Trophoblast cell (in vitro differentiated cells and primary cell): ENCODE data around the gene DMBT1.

Source experiments
- DNase-seq, 2 donors: peaks; one replicate each; pipeline ENCODE4 v3.0.0-alpha.2; 2016
- H2AFZ ChIP-seq: 2 replicates; pipeline ENCODE4 v1.6.1; 2013; ENCODE audit warnings: low read length, moderate library complexity, mild to moderate bottlenecking; ENCODE audit not compliant: insufficient read depth, poor library complexity
- H2AK5ac ChIP-seq: 2 replicates; pipeline ENCODE4 v1.6.1; 2013; ENCODE audit warnings: mild to moderate bottlenecking, low read length
- H2BK120ac ChIP-seq: 2 replicates; pipeline ENCODE4 v1.6.1; 2013; ENCODE audit warnings: low read length, mild to moderate bottlenecking, moderate library complexity; ENCODE audit not compliant: insufficient read depth, poor library complexity
- H2BK12ac ChIP-seq: 2 replicates; pipeline ENCODE4 v1.6.1; 2013; ENCODE audit warnings: mild to moderate bottlenecking, low read length, moderate library complexity
- H2BK5ac ChIP-seq: 2 replicates; pipeline ENCODE4 v1.6.1; 2013; ENCODE audit warnings: low read length, low read depth, moderate library complexity, mild to moderate bottlenecking; ENCODE audit not compliant: poor library complexity
- H3K14ac ChIP-seq: 2 replicates; pipeline ENCODE4 v1.6.1; 2013; ENCODE audit warnings: mild to moderate bottlenecking, low read length
- H3K18ac ChIP-seq: 2 replicates; pipeline ENCODE4 v1.6.1; 2013; ENCODE audit warnings: mild to moderate bottlenecking, low read length
- H3K23ac ChIP-seq: 2 replicates; pipeline ENCODE4 v1.6.1; 2013; ENCODE audit warnings: low read length
- H3K27ac ChIP-seq: 2 replicates; pipeline ENCODE4 v1.5.1; 2013; ENCODE audit warnings: low read depth, mild to moderate bottlenecking, inconsistent platforms, low read length, moderate library complexity
- H3K27me3 ChIP-seq: 2 replicates; pipeline ENCODE4 v1.6.1; 2013; ENCODE audit warnings: inconsistent platforms, mild to moderate bottlenecking, low read length, moderate library complexity; ENCODE audit not compliant: insufficient read depth
- H3K36me3 ChIP-seq, 2 experiments: 1 replicate in 1 of 2; 2 replicates in 1 of 2; pipeline ENCODE4 v1.6.1; 2013; ENCODE audit warnings: low read length in 2 of 2, mild to moderate bottlenecking in 2 of 2, moderate library complexity in 1 of 2; ENCODE audit not compliant: insufficient read depth in 2 of 2, control insufficient read depth in 1 of 2
- H3K4ac ChIP-seq: 2 replicates; pipeline ENCODE4 v1.6.1; 2013; ENCODE audit warnings: low read depth, mild to moderate bottlenecking, low read length, moderate library complexity
- H3K4me1 ChIP-seq, 2 experiments: 1 replicate in 1 of 2; 2 replicates in 1 of 2; pipeline ENCODE4 v1.6.1; 2013; ENCODE audit warnings: low read length in 2 of 2, mild to moderate bottlenecking in 2 of 2, moderate library complexity in 1 of 2; ENCODE audit not compliant: insufficient read depth in 2 of 2, control insufficient read depth in 1 of 2
- H3K4me2 ChIP-seq: 2 replicates; pipeline ENCODE4 v1.6.1; 2013; ENCODE audit warnings: inconsistent platforms, mild to moderate bottlenecking, low read length, moderate library complexity
- H3K4me3 ChIP-seq: 2 replicates; pipeline ENCODE4 v1.5.1; 2013; ENCODE audit warnings: mild to moderate bottlenecking, low read depth, low read length, inconsistent platforms
- H3K79me1 ChIP-seq: one replicate; pipeline ENCODE4 v1.6.1; 2013; ENCODE audit warnings: low read length
- H3K79me2 ChIP-seq: 2 replicates; pipeline ENCODE4 v1.6.1; 2013; ENCODE audit warnings: low read length, mild to moderate bottlenecking; ENCODE audit not compliant: control insufficient read depth, insufficient read depth, poor library complexity
- H3K9ac ChIP-seq: 2 replicates; pipeline ENCODE4 v1.6.1; 2013; ENCODE audit warnings: mild to moderate bottlenecking, low read length
- H3K9me3 ChIP-seq: 2 replicates; pipeline ENCODE4 v1.6.1; 2013; ENCODE audit warnings: low read depth, mild to moderate bottlenecking, control low read depth, inconsistent platforms, low read length; ENCODE audit not compliant: insufficient read depth
- H4K12ac ChIP-seq: 2 replicates; pipeline ENCODE4 v1.6.1; 2013; ENCODE audit warnings: low read depth, mild to moderate bottlenecking, low read length, moderate library complexity
- H4K8ac ChIP-seq: 2 replicates; pipeline ENCODE4 v1.6.1; 2013; ENCODE audit warnings: low read depth, mild to moderate bottlenecking, low read length, moderate library complexity
- H4K91ac ChIP-seq: one replicate; pipeline ENCODE4 v1.6.1; 2013; ENCODE audit warnings: low read depth, mild to moderate bottlenecking, low read length, moderate library complexity
- WGBS: extraction: QIAGEN DNeasy Blood & Tissue Kit; methylation state at CpG from one replicate; pipeline ENCODE4 v1.1.7; 2013; ENCODE audit warnings: missing lambda C conversion rate; ENCODE audit not compliant: insufficient read length, insufficient coverage; ENCODE audit errors: extremely low coverage; 5-methylcytosine and 5-hydroxymethylcytosine counted together

DMBT1 gene

GRCh38 chr10:122515588-122516231 lies 44.8 kb upstream of the DMBT1 start:
- Histone ChIP-seq H3K4ac (no peak overlapping the region), H4K8ac (no peak overlapping the region), H3K18ac (no peak overlapping the region), H3K79me1 (no peaks in the 10 kb centered on the region), H3K36me3 (peaks cover 18 to 28% of the 10 kb centered on the region in 2 experiments), H4K12ac (no peak overlapping the region), H3K27ac (no peak overlapping the region), H3K9ac (no peak overlapping the region), H3K23ac (no peak overlapping the region), H3K14ac (no peak overlapping the region), H2BK12ac (no peak overlapping the region), H2AFZ (no peak overlapping the region), H3K27me3 (no peaks in the 10 kb centered on the region), H3K4me2 (no peak overlapping the region), H3K4me3 (no peak overlapping the region), H3K4me1 (peaks cover 0 to 2% of the 10 kb centered on the region in 2 experiments), H2AK5ac (no peak overlapping the region), H3K79me2 (no peaks in the 10 kb centered on the region), H3K9me3 (no peaks in the 10 kb centered on the region), H4K91ac (no peak overlapping the region), H2BK120ac (no peak overlapping the region), H2BK5ac (no peak overlapping the region)
- WGBS, result no CpG with 5 or more reads among the region's 16 CpGs
- DNase-seq, result no peak

DNA sequence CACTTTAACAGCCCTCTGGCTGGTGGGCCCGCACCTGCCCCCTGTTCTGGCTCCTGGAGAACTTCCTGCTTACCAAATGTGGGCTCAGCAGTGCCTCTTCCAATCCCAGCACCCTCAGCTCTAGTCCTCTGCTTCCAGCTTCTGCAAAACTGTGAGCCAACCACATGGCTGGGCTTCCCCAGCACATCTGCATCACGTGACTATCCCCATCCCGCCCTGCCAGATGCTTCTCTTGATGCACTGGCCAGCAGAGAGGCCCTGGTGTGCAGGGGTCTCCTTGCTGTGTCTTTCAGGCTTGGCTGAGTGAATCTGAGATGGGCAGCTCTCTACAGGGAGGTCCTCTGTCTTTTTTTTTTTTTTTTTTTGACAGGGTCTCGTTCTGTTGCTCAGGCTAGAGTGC lies 43.8 kb upstream of the DMBT1 start:
- no peak overlapping the region for H2BK12ac ChIP-seq
- H4K12ac ChIP-seq, result no peak overlapping the region
- WGBS, result no CpG with 5 or more reads among the region's 4 CpGs
- no peaks in the 10 kb centered on the region for H3K79me1 ChIP-seq
- no peak overlapping the region for H2AFZ ChIP-seq
- no peak overlapping the region for H3K9ac ChIP-seq
- H4K91ac ChIP-seq, result no peak overlapping the region
- no peak overlapping the region for H3K14ac ChIP-seq
- no peak overlapping the region for H2BK5ac ChIP-seq
- H3K18ac ChIP-seq, result no peak overlapping the region
- H2AK5ac ChIP-seq, result no peak overlapping the region
- no peak overlapping the region for H3K27ac ChIP-seq
- peaks cover 13 to 24% of the 10 kb centered on the region in 2 experiments for H3K36me3 ChIP-seq
- H3K4me3 ChIP-seq, result no peak overlapping the region
- no peak overlapping the region for H3K4me2 ChIP-seq
- no peak overlapping the region for H4K8ac ChIP-seq
- no peak overlapping the region for H3K4ac ChIP-seq
- H3K27me3 ChIP-seq, result no peaks in the 10 kb centered on the region
- H2BK120ac ChIP-seq, result no peak overlapping the region
- peaks cover 0 to 5% of the 10 kb centered on the region in 2 experiments for H3K4me1 ChIP-seq
- no peak for DNase-seq
- no peak overlapping the region for H3K23ac ChIP-seq
- H3K79me2 ChIP-seq, result no peaks in the 10 kb centered on the region
- H3K9me3 ChIP-seq, result no peaks in the 10 kb centered on the region

GRCh38 chr10:122519144-122519543 lies 41.4 kb upstream of the DMBT1 start:
- H3K4me3 ChIP-seq, result no peak overlapping the region
- H2BK120ac ChIP-seq, result no peak overlapping the region
- H2AK5ac ChIP-seq, result no peak overlapping the region
- no peak overlapping the region for H3K9ac ChIP-seq
- H3K36me3 ChIP-seq, result peaks cover 10 to 18% of the 10 kb centered on the region in 2 experiments
- H3K27me3 ChIP-seq, result no peaks in the 10 kb centered on the region
- no peak overlapping the region for H2BK12ac ChIP-seq
- no peak overlapping the region for H3K4me2 ChIP-seq
- no peaks in the 10 kb centered on the region for H3K9me3 ChIP-seq
- no peaks in the 10 kb centered on the region for H3K79me2 ChIP-seq
- no CpG with 5 or more reads among the region's 7 CpGs for WGBS
- H4K91ac ChIP-seq, result no peak overlapping the region
- H3K27ac ChIP-seq, result no peak overlapping the region
- H2AFZ ChIP-seq, result no peak overlapping the region
- no peak overlapping the region for H2BK5ac ChIP-seq
- no peak overlapping the region for H4K12ac ChIP-seq
- H4K8ac ChIP-seq, result no peak overlapping the region
- DNase-seq, result no peak
- H3K23ac ChIP-seq, result no peak overlapping the region
- H3K18ac ChIP-seq, result no peak overlapping the region
- H3K4me1 ChIP-seq, result peaks cover 0 to 3% of the 10 kb centered on the region in 2 experiments
- no peak overlapping the region for H3K4ac ChIP-seq
- no peaks in the 10 kb centered on the region for H3K79me1 ChIP-seq
- no peak overlapping the region for H3K14ac ChIP-seq

- no peak overlapping the region for H4K12ac ChIP-seq
- H3K79me1 ChIP-seq, result no peaks in the 10 kb centered on the region
- H4K8ac ChIP-seq, result no peak overlapping the region
- no peak overlapping the region for H3K9ac ChIP-seq
- H2AK5ac ChIP-seq, result no peak overlapping the region
- no peak overlapping the region for H4K91ac ChIP-seq
- H3K27ac ChIP-seq, result no peak overlapping the region
- no peak overlapping the region for H2BK120ac ChIP-seq
- no peak overlapping the region for H3K4me3 ChIP-seq
- no peaks in the 10 kb centered on the region for H3K27me3 ChIP-seq
- H3K23ac ChIP-seq, result no peak overlapping the region
- H3K4me2 ChIP-seq, result no peak overlapping the region
- no peak overlapping the region for H3K4ac ChIP-seq
- no CpG with 5 or more reads among the region's 15 CpGs for WGBS
- H3K79me2 ChIP-seq, result no peaks in the 10 kb centered on the region
- H3K14ac ChIP-seq, result no peak overlapping the region
- H3K36me3 ChIP-seq, result peaks cover 8 to 13% of the 10 kb centered on the region in 2 experiments
- no peak overlapping the region for H2AFZ ChIP-seq
- no peaks in the 10 kb centered on the region for H3K9me3 ChIP-seq
- H3K4me1 ChIP-seq, result peaks cover 0 to 3% of the 10 kb centered on the region in 2 experiments
- H2BK5ac ChIP-seq, result no peak overlapping the region
- DNase-seq, result no peak
- H2BK12ac ChIP-seq, result no peak overlapping the region
- no peak overlapping the region for H3K18ac ChIP-seq
These were observed 40.7 kb upstream of the DMBT1 start for GRCh38 chr10:122519873-122520272.
